Vagina (tissue), 2 donors: ENCODE data around the gene APOC4. TPM values are rescaled to one million over a fixed set of nuclear protein-coding genes. Genes with fewer than 3 reads are reported as not detected.

ENCODE experiments used
- DNase-seq, 2 donors: peaks; one replicate each; pipeline ENCODE4 v3.0.0-alpha.2; 2017; ENCODE audit errors: extremely low spot score in 2 of 2
- H3K27ac ChIP-seq: fragments of 200-600 bp; sonication (generic); one replicate; pipeline ENCODE4 v1.5.1; 2019
- H3K27me3 ChIP-seq: fragments of 200-600 bp; sonication (generic); one replicate; pipeline ENCODE4 v1.5.1; 2019
- H3K36me3 ChIP-seq, 2 donors: fragments of 200-600 bp; sonication (generic); one replicate each; pipeline ENCODE4 v1.5.1; 2017 to 2019
- H3K4me1 ChIP-seq: fragments of 200-600 bp; sonication (generic); one replicate; pipeline ENCODE4 v1.5.1; 2019
- H3K4me3 ChIP-seq, 2 donors: fragments of 200-600 bp; sonication (generic); 1 replicate in 1 of 2; 2 replicates in 1 of 2; pipeline ENCODE4 v1.5.1; 2016 to 2019
- H3K9me3 ChIP-seq: fragments of 200-600 bp; sonication (generic); one replicate; pipeline ENCODE4 v1.5.1; 2019
- CTCF ChIP-seq, 3 experiments: fragments of 450-650 bp in 2 of 3; fragments of 200-600 bp in 1 of 3; sonication (generic) in 1 of 3; IDR thresholded peaks; one replicate each; pipeline ENCODE4 v1.5.1; 2017 to 2019; ENCODE audit warnings: antibody characterized with exemption in 3 of 3, mild to moderate bottlenecking in 2 of 3, moderate library complexity in 2 of 3
- POLR2A ChIP-seq, 2 donors: fragments of 450-650 bp; IDR thresholded peaks; one replicate each; pipeline ENCODE4 v1.6.1; 2017; ENCODE audit warnings: antibody characterized with exemption in 2 of 2, mild to moderate bottlenecking in 2 of 2, moderate library complexity in 2 of 2
- POLR2AphosphoS5 ChIP-seq, 2 donors: sonication (generic); formaldehyde crosslinking; IDR thresholded peaks; one replicate each; pipeline ENCODE4 v1.9.0; 2017; ENCODE audit warnings: antibody characterized with exemption in 2 of 2, mild to moderate bottlenecking in 2 of 2, low read depth in 1 of 2; ENCODE audit not compliant: insufficient read depth in 1 of 2
- intact Hi-C: fragments of 100-400 bp; cut with DNase I; formaldehyde crosslinking; loops from one replicate; pipeline ENCODE4 v1.15.1; 2023
- total RNA-seq: library from RNA; depleted of rRNA; stranded (reverse); fragments of >200 nt; gene quantifications from one replicate; pipeline ENCODE4 v1.2.3, GENCODE V29; 2016

The APOC4 gene, protein sequence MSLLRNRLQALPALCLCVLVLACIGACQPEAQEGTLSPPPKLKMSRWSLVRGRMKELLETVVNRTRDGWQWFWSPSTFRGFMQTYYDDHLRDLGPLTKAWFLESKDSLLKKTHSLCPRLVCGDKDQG
- not detected for total RNA-seq

DNA sequence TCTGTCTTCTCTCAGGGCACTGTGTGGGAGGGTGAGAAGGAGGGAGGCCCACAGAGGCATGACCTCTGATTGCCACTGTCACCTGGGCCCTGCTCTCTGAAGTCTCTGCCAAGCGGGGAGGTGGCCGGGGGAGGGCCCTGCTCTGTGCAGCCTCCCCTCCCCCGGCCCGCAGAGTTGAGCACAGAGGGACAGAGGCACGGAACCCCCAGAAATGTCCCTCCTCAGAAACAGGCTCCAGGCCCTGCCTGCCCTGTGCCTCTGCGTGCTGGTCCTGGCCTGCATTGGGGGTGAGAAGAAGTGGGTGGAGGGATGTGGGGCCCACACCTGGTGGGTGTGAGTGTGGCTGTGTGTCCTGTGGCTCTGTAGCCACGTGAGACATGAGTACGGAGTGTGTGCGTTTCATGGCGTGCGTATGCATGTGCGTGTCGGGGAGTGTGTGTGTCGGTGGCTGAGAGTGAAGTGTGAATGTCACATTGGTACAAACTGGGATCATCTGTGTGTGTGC, at the start of gene APOC4:
APOC4 (plus strand) TSS at position 171 of the 505 bp plus-strand sequence; CDS start at position 212, 41 bp downstream.
- intact Hi-C loops: no loop called here
- no peak for TF ChIP-seq POLR2A (IDR thresholded peaks at IDR 0.05)
- no peak for TF ChIP-seq CTCF (IDR thresholded peaks at IDR 0.05)
- TF ChIP-seq POLR2AphosphoS5 (IDR thresholded peaks at IDR 0.05; ENCODE audit: insufficient read depth in 1 of 2, low read depth in 1 of 2): no peak
- Histone ChIP-seq H3K4me3 (no peak within 1 kb of the TSS), H3K4me1 (no peaks in the 10 kb centered on the region), H3K9me3 (no peaks in the 10 kb centered on the region), H3K27ac (no peak within 1 kb of the TSS), H3K27me3 (no peaks in the 10 kb centered on the region), H3K36me3 (no peaks in the 10 kb centered on the region)
- DNase-seq: no peak

DNA sequence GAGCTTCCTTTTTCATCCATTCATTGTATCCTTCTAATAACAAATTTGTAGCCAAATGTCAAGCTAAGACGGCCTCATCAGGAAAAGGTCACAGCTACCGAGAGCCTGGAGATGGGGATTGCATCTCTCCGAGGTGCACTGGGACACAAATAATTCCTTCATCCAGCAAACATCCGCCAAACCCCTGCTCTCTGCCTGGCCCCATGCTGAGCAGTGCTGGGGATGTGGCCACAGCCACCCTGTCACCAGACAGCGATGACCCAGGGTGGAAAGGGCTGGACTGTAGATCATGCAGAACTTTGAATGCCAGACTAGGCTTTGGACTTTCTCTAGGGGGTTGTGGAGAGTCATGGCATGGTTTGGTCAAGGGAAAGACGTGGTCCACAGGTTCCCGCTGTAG, 49.1 kb upstream of the APOC4 start:
- H3K27me3 ChIP-seq: no peaks in the 10 kb centered on the region
- H3K4me3 ChIP-seq: no peak overlapping the region
- no peak for TF ChIP-seq POLR2AphosphoS5 (IDR thresholded peaks at IDR 0.05; ENCODE audit: insufficient read depth in 1 of 2, low read depth in 1 of 2)
- no peak for TF ChIP-seq POLR2A (IDR thresholded peaks at IDR 0.05)
- no peak for TF ChIP-seq CTCF (IDR thresholded peaks at IDR 0.05)
- no peak for DNase-seq
- H3K27ac ChIP-seq: no peak overlapping the region
- peaks cover 0 to 52% of the 10 kb centered on the region in 2 donors for H3K36me3 ChIP-seq
- intact Hi-C loops: loop anchor here (5.0 kb wide), 2 partner anchors 199 to 284 kb away; partner anchors contain the start of genes BLOC1S3, PPP1R37 and TRAPPC6A
- peaks cover 29% of the 10 kb centered on the region for H3K4me1 ChIP-seq
- H3K9me3 ChIP-seq: no peaks in the 10 kb centered on the region

DNA sequence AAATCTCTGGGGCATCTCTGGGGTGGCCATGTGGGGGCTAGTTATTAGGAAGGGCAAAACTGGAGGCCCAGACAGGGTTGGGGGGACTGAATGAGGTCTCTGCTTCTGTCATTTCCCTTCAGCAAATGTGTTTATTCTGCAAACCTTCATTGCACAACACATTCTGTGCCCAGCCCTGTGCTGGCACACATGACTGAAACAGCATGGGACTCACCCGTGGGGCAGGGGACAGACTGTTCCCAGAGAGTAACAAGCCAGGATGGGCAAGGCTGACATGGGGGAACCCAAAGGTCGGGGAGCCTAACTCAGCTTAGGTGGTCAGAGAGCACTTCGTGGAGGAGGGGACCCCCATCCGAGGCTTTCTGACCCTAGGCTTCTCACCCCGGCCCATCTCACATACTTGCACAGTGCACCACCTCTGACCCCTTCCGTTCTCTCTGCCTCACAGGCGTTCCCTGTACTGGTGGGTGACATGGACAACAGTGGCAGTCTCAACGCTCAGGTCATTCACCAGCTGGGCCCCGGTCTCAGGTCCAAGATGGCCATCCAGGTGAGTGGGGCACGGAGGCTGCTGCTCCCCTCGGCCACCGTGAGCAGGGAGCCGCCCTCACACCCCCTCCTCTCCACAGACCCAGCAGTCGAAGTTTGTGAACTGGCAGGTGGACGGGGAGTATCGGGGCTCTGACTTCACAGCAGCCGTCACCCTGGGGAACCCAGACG, 48.5 kb upstream of the APOC4 start:
- Histone ChIP-seq H3K36me3 (peaks cover 0 to 54% of the 10 kb centered on the region in 2 donors), H3K9me3 (no peaks in the 10 kb centered on the region), H3K4me3 (no peak overlapping the region), H3K27me3 (no peaks in the 10 kb centered on the region), H3K4me1 (peaks cover 29% of the 10 kb centered on the region), H3K27ac (no peak overlapping the region)
- intact Hi-C loops: loop anchor here (5.0 kb wide), 2 partner anchors 199 to 284 kb away; partner anchors contain the start of genes BLOC1S3, PPP1R37 and TRAPPC6A
- no peak for DNase-seq
- TF ChIP-seq POLR2AphosphoS5 (IDR thresholded peaks at IDR 0.05; ENCODE audit: insufficient read depth in 1 of 2, low read depth in 1 of 2) (no peak), POLR2A (IDR thresholded peaks at IDR 0.05) (no peak), CTCF (IDR thresholded peaks at IDR 0.05) (no peak)

GRCh38 chr19:44894052-44894400, 48.0 kb upstream of the APOC4 start:
- H3K27ac ChIP-seq: no peak overlapping the region
- H3K36me3 ChIP-seq: peaks cover 0 to 54% of the 10 kb centered on the region in 2 donors
- TF ChIP-seq POLR2A (IDR thresholded peaks at IDR 0.05): no peak
- TF ChIP-seq CTCF (IDR thresholded peaks at IDR 0.05): no peak
- TF ChIP-seq POLR2AphosphoS5 (IDR thresholded peaks at IDR 0.05; ENCODE audit: insufficient read depth in 1 of 2, low read depth in 1 of 2): no peak
- H3K9me3 ChIP-seq: no peaks in the 10 kb centered on the region
- H3K4me1 ChIP-seq: peaks cover 29% of the 10 kb centered on the region
- intact Hi-C loops: loop anchor here (5.0 kb wide), 2 partner anchors 198 to 283 kb away; partner anchors contain the start of genes BLOC1S3, PPP1R37 and TRAPPC6A
- no peaks in the 10 kb centered on the region for H3K27me3 ChIP-seq
- DNase-seq: no peak
- H3K4me3 ChIP-seq: no peak overlapping the region
